Measurements from ENCODE around the gene SERPINA9.

Gene SERPINA9

DNA sequence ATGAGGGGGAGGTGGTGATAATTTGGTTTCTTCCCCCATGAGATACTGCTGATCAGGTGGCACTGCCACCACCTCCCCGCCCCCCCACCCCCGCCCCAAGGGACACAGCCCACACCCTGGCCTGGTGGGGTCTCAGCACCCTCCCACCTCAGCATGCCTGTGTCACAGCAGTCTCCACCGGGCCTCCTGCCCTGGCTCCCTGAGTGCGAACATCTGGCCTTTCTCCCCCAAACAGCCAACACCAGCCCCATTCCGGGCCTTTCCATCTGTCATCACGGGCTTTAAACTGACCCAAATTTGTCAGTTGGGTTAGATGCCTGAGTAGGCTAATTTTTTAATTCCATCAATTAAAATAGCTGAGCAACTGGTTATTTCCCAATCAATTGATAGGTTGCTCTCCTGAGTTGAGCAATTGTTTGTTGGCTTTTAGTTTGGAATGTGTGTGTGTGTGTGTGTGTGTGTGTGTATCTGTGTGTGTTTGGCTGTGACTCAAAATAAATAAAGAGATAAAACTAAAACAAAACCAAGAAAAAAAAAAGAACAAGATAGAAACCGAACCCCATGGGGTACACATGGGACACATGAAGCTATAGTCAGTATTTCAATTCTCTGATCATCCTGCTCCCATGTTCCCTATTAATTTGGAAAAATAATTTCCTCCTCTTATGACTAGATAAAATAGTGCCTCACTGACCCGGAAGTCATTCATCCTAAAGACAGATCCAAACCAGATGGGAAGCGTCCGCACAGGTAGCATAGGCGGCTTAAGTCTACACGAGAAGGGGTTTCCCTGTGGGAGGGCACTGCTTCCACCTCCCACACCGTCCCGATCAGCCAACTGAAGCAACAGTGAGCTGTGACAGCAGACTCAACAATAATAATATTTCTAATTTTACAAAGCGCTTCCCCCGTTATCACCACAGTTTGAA is 25.9 kb upstream of the SERPINA9 start:
- TF ChIP-seq, protein P1, sequence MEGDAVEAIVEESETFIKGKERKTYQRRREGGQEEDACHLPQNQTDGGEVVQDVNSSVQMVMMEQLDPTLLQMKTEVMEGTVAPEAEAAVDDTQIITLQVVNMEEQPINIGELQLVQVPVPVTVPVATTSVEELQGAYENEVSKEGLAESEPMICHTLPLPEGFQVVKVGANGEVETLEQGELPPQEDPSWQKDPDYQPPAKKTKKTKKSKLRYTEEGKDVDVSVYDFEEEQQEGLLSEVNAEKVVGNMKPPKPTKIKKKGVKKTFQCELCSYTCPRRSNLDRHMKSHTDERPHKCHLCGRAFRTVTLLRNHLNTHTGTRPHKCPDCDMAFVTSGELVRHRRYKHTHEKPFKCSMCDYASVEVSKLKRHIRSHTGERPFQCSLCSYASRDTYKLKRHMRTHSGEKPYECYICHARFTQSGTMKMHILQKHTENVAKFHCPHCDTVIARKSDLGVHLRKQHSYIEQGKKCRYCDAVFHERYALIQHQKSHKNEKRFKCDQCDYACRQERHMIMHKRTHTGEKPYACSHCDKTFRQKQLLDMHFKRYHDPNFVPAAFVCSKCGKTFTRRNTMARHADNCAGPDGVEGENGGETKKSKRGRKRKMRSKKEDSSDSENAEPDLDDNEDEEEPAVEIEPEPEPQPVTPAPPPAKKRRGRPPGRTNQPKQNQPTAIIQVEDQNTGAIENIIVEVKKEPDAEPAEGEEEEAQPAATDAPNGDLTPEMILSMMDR (conservative IDR thresholded peaks at IDR 0.05; ENCODE audit: low read depth, low read length): no peak
- H3K4me3 ChIP-seq (ENCODE audit: low read depth, low read length): no peak overlapping the region
- DNase-seq (ENCODE audit: low read depth): peak; percentile 47

- H3K4me3 ChIP-seq (ENCODE audit: low read depth, low read length): no peak overlapping the region
- TF ChIP-seq, protein P1 (conservative IDR thresholded peaks at IDR 0.05; ENCODE audit: low read depth, low read length): no peak
These were observed 24.3 kb upstream of the SERPINA9 start for GRCh38 chr14:94500264-94500663.

GRCh38 chr14:94499673-94500072 is 23.7 kb upstream of the SERPINA9 start:
- TF ChIP-seq, protein P1 (conservative IDR thresholded peaks at IDR 0.05; ENCODE audit: low read depth, low read length): no peak
- no peak overlapping the region for H3K4me3 ChIP-seq (ENCODE audit: low read depth, low read length)
- DNase-seq (ENCODE audit: low read depth): no peak

More at GRCh38 chr14:94500264-94500663, 24.3 kb upstream of the SERPINA9 start:
- DNase-seq (ENCODE audit: low read depth): no peak

- no peak for DNase-seq (ENCODE audit: low read depth)
- no peak overlapping the region for H3K4me3 ChIP-seq (ENCODE audit: low read depth, low read length)
- TF ChIP-seq, protein P1 (conservative IDR thresholded peaks at IDR 0.05; ENCODE audit: low read depth, low read length): no peak
These were observed 22.2 kb upstream of the SERPINA9 start for GRCh38 chr14:94498215-94498614.

- TF ChIP-seq, protein P1 (conservative IDR thresholded peaks at IDR 0.05; ENCODE audit: low read depth, low read length): no peak
- no peak for DNase-seq (ENCODE audit: low read depth)
- H3K4me3 ChIP-seq (ENCODE audit: low read depth, low read length): no peak overlapping the region
These were observed 18.1 kb upstream of the SERPINA9 start for GRCh38 chr14:94494085-94494484.

DNA sequence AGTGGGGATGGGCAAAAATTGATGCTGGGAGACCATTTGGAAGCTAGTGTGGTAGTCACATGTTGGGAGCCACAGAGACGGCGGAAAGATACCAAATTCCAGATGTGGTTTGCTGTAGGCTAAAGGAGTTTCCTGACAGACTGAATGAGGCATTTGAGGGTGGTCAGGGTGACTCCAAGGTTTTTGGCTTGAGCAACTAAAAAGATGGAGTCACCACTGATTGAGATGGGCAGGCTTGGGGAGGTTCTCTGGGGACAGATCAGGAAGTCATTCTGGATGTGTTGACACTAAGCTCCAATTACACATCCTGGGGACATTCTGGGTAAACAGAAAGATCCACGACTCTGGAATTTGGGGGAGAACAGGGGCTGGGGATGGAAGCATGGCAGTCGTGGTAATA is 15.5 kb upstream of the SERPINA9 start:
- no peak overlapping the region for H3K4me3 ChIP-seq (ENCODE audit: low read depth, low read length)
- no peak for DNase-seq (ENCODE audit: low read depth)
- TF ChIP-seq, protein P1 (conservative IDR thresholded peaks at IDR 0.05; ENCODE audit: low read depth, low read length): no peak

DNA sequence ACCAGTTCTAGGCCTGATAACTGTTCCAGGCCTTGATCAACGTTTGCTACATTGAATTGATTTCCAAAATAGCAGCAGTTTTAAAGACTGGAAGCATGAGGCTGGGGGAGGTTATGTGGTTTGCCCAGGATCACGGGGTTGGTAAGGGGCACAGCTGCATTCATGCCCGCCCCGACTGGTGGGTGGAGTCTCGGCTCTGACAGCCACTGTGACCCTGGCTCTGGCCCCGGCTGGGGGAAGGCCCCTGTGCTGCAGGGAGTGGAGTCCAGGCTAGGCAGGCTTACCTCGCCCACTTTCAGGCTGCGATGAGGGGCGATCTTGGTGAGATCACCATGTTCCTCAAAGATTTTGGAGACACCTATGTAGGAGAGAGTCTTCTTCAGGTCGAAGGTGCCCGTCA is 13.3 kb upstream of the SERPINA9 start:
- no peak for DNase-seq (ENCODE audit: low read depth)
- TF ChIP-seq, protein P1 (conservative IDR thresholded peaks at IDR 0.05; ENCODE audit: low read depth, low read length): no peak
- no peak overlapping the region for H3K4me3 ChIP-seq (ENCODE audit: low read depth, low read length)
